Measurements from ENCODE around the gene ACTL8. TPM values are rescaled to one million over a fixed set of nuclear protein-coding genes. Genes with fewer than 3 reads are reported as not detected.

Gene ACTL8
- total and polyA plus RNA-seq, 11 donors = not detected

- H3K9me3 ChIP-seq = no peaks in the 10 kb centered on the region
- no peak overlapping the region for H3K4me3 ChIP-seq
- 43 to 54% (median 52%) methylated on average over 10 to 11 of the region's 11 CpGs for WGBS, 4 donors
- no peaks in the 10 kb centered on the region for H3K4me1 ChIP-seq
- ATAC-seq = no peak
- peaks cover 0 to 27% (median 0%) of the 10 kb centered on the region in 9 donors for H3K27me3 ChIP-seq
- H3K36me3 ChIP-seq = no peaks in the 10 kb centered on the region
- H3K27ac ChIP-seq = no peak overlapping the region
- TF ChIP-seq, protein P1, sequence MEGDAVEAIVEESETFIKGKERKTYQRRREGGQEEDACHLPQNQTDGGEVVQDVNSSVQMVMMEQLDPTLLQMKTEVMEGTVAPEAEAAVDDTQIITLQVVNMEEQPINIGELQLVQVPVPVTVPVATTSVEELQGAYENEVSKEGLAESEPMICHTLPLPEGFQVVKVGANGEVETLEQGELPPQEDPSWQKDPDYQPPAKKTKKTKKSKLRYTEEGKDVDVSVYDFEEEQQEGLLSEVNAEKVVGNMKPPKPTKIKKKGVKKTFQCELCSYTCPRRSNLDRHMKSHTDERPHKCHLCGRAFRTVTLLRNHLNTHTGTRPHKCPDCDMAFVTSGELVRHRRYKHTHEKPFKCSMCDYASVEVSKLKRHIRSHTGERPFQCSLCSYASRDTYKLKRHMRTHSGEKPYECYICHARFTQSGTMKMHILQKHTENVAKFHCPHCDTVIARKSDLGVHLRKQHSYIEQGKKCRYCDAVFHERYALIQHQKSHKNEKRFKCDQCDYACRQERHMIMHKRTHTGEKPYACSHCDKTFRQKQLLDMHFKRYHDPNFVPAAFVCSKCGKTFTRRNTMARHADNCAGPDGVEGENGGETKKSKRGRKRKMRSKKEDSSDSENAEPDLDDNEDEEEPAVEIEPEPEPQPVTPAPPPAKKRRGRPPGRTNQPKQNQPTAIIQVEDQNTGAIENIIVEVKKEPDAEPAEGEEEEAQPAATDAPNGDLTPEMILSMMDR (IDR thresholded peaks at IDR 0.05) = no peak
- TF ChIP-seq POLR2A (IDR thresholded peaks at IDR 0.05) = no peak
- intact Hi-C loops (cut with DNase I) = no loop called here
- no peak for DNase-seq
Observed at GRCh38 chr1:17776426-17776825, 21.3 kb downstream of the ACTL8 start.

DNA sequence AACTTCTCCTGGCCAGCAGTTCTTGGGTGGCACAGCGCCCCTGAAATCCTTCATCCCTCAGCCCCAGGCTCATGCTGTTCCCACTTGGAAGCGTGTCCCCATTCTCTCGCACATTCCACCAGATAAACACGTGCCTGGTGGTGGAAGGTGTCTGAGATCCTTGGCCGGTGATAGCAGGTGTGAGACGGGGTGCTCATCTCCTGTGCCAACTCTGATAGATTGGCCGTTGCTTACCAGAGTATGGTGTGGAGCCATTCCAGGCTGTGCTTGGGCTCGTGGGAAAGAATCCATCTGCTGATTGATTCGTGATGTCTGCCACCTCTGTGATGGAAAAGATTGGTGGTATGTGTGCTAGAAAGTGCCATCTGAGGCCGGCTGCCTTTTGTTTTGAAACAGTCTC is 22.2 kb downstream of the ACTL8 start:
- Histone ChIP-seq H3K27ac (no peak overlapping the region), H3K27me3 (peaks cover 0 to 27% (median 0%) of the 10 kb centered on the region in 9 donors), H3K4me1 (no peaks in the 10 kb centered on the region), H3K36me3 (no peaks in the 10 kb centered on the region), H3K9me3 (no peaks in the 10 kb centered on the region), H3K4me3 (no peak overlapping the region)
- intact Hi-C loops (cut with DNase I) = no loop called here
- WGBS, 4 donors = 47 to 64% (median 55%) methylated on average over 10 of the region's 10 CpGs
- no peak for TF ChIP-seq POLR2A (IDR thresholded peaks at IDR 0.05)
- TF ChIP-seq, protein P1 (IDR thresholded peaks at IDR 0.05) = no peak
- DNase-seq = no peak
- ATAC-seq = no peak

- intact Hi-C loops (cut with DNase I) = no loop called here
- Histone ChIP-seq H3K9me3 (no peaks in the 10 kb centered on the region), H3K36me3 (no peaks in the 10 kb centered on the region), H3K27me3 (peaks cover 0 to 27% (median 0%) of the 10 kb centered on the region in 9 donors), H3K27ac (no peak overlapping the region), H3K4me1 (no peaks in the 10 kb centered on the region), H3K4me3 (no peak overlapping the region)
- no peak for ATAC-seq
- no peak for TF ChIP-seq POLR2A (IDR thresholded peaks at IDR 0.05)
- TF ChIP-seq, protein P1 (IDR thresholded peaks at IDR 0.05) = no peak
- 81 to 93% (median 84%) methylated on average over 8 of the region's 8 CpGs for WGBS, 4 donors
- no peak for DNase-seq
Observed at GRCh38 chr1:17777818-17778217, 22.7 kb downstream of the ACTL8 start.

- DNase-seq = no peak
Observed at GRCh38 chr1:17780916-17781315, 25.8 kb downstream of the ACTL8 start.

More at GRCh38 chr1:17780916-17781315, 25.8 kb downstream of the ACTL8 start:
- Histone ChIP-seq H3K9me3 (no peaks in the 10 kb centered on the region), H3K4me1 (no peaks in the 10 kb centered on the region), H3K27ac (no peak overlapping the region), H3K27me3 (peaks cover 0 to 9% (median 0%) of the 10 kb centered on the region in 9 donors), H3K4me3 (no peak overlapping the region), H3K36me3 (no peaks in the 10 kb centered on the region)
- no peak for TF ChIP-seq POLR2A (IDR thresholded peaks at IDR 0.05)
- TF ChIP-seq, protein P1 (IDR thresholded peaks at IDR 0.05) = no peak
- 57 to 67% (median 61%) methylated on average over 4 of the region's 4 CpGs for WGBS, 4 donors
- intact Hi-C loops (cut with DNase I) = no loop called here
- no peak for ATAC-seq

All from heart left ventricle (tissue), 16 donors.